Breast epithelium (tissue), 3 donors: Measurements from ENCODE around the gene SLC4A8.

Experiments used
- POLR2AphosphoS5 ChIP-seq, 3 donors: sonication (generic); formaldehyde crosslinking; IDR thresholded peaks; one replicate each; pipeline ENCODE4 v1.6.1; 2017; ENCODE audit warnings: antibody characterized with exemption in 3 of 3
- TF ChIP-seq, protein P1 (sequence below), 3 donors: fragments of 450-650 bp; IDR thresholded peaks; one replicate each; pipeline ENCODE4 v1.5.1; 2016 to 2017; ENCODE audit warnings: antibody characterized with exemption in 3 of 3, mild to moderate bottlenecking in 3 of 3, moderate library complexity in 3 of 3

- TF ChIP-seq, protein P1, sequence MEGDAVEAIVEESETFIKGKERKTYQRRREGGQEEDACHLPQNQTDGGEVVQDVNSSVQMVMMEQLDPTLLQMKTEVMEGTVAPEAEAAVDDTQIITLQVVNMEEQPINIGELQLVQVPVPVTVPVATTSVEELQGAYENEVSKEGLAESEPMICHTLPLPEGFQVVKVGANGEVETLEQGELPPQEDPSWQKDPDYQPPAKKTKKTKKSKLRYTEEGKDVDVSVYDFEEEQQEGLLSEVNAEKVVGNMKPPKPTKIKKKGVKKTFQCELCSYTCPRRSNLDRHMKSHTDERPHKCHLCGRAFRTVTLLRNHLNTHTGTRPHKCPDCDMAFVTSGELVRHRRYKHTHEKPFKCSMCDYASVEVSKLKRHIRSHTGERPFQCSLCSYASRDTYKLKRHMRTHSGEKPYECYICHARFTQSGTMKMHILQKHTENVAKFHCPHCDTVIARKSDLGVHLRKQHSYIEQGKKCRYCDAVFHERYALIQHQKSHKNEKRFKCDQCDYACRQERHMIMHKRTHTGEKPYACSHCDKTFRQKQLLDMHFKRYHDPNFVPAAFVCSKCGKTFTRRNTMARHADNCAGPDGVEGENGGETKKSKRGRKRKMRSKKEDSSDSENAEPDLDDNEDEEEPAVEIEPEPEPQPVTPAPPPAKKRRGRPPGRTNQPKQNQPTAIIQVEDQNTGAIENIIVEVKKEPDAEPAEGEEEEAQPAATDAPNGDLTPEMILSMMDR (IDR thresholded peaks at IDR 0.05), result no peak
- TF ChIP-seq POLR2AphosphoS5 (IDR thresholded peaks at IDR 0.05), result no peak
Measured at GRCh38 chr12:51534216-51535074, 109.8 kb downstream of the SLC4A8 start.
